Activated CD8-positive, alpha-beta memory T cell treated with anti-CD3 and anti-CD28 coated beads for 4 hours (primary cell): ENCODE results near the gene ELMO1.

Experiments
- DNase-seq, 2 donors: peaks; one replicate each; pipeline ENCODE4 v3.0.0-alpha.2; 2020; ENCODE audit warnings: low read depth in 2 of 2

The ELMO1 gene, protein sequence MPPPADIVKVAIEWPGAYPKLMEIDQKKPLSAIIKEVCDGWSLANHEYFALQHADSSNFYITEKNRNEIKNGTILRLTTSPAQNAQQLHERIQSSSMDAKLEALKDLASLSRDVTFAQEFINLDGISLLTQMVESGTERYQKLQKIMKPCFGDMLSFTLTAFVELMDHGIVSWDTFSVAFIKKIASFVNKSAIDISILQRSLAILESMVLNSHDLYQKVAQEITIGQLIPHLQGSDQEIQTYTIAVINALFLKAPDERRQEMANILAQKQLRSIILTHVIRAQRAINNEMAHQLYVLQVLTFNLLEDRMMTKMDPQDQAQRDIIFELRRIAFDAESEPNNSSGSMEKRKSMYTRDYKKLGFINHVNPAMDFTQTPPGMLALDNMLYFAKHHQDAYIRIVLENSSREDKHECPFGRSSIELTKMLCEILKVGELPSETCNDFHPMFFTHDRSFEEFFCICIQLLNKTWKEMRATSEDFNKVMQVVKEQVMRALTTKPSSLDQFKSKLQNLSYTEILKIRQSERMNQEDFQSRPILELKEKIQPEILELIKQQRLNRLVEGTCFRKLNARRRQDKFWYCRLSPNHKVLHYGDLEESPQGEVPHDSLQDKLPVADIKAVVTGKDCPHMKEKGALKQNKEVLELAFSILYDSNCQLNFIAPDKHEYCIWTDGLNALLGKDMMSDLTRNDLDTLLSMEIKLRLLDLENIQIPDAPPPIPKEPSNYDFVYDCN

DNA sequence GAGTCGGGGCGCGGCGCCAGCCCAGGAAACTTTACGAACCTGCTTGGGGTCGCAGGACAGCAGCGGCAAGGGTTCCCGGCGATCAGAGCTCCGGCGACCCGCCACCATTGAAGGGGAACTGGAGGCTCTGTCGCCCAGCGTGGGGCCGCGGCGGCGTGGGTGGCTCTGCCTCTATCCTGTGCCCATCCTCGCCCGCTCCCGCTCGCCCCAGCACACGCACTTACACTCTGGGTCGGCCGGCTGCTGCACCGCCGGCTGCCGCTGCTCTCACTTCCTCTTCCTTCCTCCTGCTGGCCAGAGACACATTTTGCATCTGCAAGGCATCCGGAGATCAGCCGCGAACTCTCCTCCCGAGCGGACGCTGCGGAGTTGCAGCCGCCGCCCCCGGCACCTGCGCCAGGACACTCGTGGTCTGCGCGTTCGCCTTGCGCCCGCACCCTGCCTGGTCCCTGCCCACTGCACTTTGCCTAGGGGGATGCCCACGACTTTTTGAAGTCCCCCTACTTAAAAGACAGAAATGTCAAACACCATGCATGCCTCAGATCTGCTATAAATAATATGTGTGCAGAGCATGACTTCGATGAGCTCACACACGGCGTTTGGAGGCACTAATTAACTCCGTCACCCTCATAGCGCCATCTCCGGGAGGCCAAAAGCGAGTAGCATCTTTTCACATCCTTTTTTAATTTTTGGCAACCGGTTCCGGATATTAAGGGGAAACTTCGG, at the start of gene ELMO1:
ELMO1 (minus strand) TSS at position 229 of the 726 bp plus-strand sequence. CDS start 106,174 bp downstream, outside the sequence.
- peak; percentile 39 to 44 for DNase-seq

- no peak for DNase-seq
Measured at GRCh38 chr7:37497576-37497975, 48.9 kb upstream of the ELMO1 start.

DNA sequence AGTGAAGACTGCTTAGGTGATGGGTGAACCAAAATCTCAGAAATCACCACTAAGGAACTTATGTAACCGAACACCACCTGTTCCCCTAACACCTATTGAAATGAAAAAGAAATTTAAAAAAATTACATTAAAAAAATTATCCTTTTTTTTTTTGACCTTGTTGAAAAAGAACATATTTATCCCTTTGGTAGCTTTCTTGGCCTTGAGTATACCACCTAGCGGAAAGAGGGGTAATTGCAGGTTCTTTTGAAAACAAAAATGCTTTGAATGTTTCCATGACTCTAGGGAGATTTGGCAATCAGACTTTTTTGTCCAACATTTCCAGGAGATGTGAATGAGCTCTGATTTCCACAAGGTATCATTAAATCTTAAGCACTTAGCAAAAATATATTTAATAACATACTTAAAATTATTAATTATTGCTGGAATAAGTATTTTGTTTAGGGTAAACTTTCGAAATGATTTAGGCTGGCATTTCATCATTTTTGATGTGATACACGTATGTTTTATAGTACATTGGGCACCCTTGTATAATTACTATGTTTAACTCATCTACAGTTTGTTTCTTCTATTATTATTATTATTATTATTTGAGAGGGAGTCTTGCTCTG, 47.0 kb upstream of the ELMO1 start:
- DNase-seq = no peak

DNA sequence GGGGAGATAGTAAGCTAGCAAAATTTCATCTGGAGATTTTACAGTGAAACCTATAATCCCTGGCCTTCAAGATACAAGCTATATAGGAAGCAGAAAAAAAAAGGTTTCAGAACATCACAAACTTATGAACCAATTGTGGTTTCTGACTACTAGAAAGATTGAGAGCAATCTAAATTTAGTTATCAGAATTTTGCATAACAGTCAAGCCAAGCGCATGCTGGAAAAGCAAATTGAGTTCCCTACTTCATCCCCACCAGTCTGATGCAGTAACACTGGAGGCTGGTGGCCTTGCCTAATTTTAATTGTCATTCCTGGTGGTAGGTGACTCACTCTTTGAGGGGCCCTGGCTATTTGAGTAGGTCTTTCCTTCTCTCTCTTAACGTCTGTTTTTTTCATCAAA, 46.3 kb upstream of the ELMO1 start:
- DNase-seq = no peak

- no peak for DNase-seq
Measured at GRCh38 chr7:37493810-37494209, 45.1 kb upstream of the ELMO1 start.

DNA sequence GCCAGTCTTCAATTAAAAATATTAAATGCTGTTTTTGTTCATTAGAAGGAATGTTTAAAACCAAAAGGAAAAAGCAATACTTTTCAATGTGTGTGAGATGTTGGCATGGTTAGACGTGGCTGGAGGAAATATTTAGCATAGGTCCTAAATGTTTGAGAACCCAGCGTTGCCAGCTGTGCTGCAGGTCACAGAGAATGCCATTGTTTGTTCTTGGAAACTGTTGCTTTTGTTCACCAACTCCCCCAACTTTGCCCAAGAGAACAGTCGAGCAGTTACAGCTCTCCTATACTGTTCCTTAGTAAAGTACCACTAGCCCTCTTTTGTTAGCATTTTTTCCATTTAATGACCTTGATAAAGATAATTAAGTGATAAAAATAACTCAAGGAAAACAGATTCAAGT, 44.5 kb upstream of the ELMO1 start:
- no peak for DNase-seq

DNA sequence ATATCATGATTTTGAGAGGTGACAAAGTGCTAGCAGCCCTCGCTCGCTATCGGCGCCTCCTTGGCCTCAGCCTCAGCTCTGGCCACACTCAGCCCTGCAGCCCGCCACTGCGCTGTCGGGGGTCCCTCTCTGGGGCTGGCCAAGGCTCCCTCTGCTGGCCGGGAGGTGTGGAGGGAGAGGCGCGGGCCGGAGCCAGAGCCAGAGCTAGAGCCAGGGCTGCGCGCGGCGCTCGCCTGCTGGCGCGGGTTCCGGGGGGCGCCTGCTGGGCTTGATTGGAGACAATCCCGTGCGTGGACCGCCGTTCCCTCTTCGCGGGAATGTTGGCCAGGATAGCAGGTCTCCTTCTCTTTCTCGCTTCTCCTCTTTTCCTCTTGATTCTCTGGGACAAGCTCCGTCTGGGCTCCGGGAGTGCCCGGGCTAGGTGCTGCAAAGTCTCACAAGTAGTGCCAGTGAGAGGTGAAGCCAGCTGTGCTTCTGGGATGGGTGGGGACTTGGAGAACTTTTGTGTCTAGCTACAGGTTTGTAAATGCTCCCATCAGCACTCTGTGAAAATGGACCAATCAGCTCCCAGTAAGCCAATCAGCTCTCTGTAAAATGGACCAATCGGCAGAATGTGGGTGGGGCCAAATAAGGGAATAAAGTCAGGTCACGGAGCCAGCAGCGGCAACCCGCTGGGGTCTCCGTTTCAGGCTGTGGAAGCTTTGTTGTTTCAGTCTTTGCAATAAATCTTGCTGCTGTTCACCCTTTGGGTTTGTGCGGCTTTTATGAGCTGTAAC, 43.4 kb upstream of the ELMO1 start:
- DNase-seq = no peak

DNA sequence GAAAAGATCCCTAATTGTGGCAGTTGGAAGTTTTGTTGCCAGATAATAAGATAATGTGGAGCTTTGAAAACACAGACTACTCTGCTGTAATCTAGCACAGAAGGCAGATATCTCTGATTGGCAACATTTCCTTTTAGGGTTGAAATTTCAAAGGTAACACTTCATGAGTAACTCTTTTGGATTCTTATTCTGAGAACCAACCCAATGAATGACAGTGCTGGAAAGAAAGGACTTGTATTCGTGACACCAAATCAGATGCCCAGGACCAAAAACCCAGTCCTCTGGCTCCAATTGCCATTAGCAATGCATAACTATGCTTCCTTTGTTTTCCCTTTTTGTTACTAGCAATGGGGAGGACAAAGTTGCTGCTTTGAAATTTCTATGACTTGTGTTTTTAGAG, 41.0 kb upstream of the ELMO1 start:
- no peak for DNase-seq

DNA sequence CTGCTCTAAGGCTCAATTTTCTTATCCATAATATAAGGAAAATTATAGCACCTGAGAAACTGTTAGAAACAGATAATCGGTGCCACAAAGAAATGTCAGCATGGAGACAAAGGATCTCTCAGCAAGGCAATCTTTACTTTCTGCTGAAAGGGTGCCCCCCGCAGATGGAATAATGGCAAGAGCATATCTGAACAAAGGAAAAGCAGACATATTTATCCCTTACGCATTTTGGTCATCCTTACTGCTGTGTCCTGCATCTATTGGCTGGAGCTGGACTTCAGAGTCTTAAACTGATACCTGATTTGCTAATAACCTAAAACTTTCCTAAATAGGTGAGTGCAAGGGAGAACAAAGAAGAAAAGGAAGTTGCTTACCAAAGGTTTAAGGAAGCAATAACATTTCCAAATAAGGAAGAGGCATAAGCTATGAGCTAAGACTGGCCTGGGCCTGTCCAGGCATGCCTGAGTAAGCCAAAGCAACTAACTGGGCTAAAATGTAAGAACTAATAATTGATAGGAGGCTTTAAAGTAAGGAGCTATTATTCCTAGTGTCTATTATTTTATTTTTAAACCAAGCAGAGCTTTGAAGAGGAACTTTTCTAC, 39.6 kb upstream of the ELMO1 start:
- no peak for DNase-seq

DNA sequence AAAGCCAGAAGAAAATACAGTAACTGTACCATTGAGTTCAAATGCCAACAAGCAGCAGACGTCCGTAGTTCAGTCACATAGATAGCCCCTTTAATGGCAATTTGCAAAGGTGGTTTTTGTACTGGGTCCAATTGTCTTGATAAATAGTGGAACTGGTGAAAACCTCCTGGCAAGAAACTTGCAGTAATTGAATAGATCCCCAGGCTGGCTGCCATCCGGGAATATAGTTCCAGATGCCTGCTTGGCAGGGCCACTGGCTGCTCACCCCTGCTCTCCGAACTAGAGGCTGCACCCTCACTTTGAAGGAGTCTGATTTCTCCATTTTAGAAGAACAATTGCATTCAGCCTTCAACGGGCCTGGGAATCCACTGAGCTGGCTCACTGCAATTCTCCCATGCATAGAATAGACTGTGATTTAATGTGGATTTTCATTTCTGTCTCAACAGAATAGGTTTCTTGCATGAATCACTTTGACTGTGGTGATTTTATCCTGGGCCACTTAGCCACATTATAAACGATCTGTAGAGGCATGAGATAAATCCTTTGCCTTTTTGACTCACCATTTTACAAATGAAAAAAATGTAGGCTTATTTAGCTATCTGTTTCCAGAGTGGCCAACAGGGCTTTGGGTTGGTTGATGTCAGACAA, 35.9 kb upstream of the ELMO1 start:
- DNase-seq = no peak

- DNase-seq = no peak
Measured at GRCh38 chr7:37483627-37484026, 35.0 kb upstream of the ELMO1 start.

DNA sequence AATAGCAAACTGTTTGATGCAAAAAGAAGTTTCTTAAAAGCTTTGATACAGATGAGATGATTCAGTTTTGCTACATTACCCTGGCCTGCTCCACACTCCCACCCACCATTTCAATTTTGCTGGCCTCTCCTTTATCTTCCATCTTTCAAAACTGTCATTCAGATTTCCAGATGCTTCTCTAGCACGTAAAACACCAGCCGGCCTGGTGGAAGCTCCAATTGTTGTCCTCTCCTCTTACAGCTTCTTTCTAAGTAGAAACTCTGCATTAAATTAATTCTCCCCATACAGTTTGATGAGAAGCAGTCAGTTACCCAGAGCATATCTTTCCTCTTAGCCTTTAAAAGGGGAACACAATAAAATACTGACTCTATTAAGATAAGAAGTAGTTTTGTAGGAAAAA, 34.3 kb upstream of the ELMO1 start:
- DNase-seq = no peak

DNA sequence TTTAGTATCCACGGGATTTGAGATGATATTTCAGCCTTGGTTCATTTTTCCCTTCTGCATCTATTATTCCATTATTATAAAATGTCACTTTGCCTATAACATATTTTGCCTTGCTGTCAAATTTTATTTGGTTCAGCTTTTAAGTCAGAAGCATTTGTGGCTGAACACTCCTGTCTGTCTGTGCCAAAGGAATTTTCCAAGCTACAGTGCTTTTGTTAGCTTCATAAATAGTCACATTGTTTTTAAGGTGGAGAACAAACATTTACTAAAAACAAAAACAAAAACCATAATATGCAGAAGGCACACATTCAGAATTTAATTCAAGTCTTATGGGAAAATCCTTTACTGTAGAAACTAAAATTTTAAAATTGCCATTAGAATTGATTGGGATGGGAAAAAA, 33.8 kb upstream of the ELMO1 start:
- DNase-seq = no peak

GRCh38 chr7:37481722-37482288, 33.1 kb upstream of the ELMO1 start:
- DNase-seq = no peak

- no peak for DNase-seq
Measured at GRCh38 chr7:37481154-37481553, 32.5 kb upstream of the ELMO1 start.

- no peak for DNase-seq
Measured at GRCh38 chr7:37480041-37481031, 31.7 kb upstream of the ELMO1 start.

GRCh38 chr7:37476881-37477450, 28.3 kb upstream of the ELMO1 start:
- no peak for DNase-seq

DNA sequence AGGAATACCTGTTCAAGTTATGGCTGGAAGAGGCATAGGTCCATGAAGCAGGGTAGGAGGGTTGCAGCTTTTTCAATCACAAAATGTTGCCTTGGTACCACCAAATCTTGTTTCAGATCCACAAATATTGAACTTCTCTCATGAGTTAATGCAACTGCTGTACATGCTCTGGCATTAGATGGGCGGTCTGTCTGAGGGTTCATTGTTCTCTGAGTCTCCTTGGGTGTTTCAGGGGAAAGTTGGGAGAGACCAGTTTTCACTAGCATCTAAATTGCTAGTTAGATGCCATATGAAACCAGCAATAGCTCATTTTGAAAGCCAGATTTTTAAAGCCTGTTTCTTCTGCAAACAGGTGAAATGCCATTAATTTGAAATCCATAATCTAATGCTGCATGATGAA, 27.8 kb upstream of the ELMO1 start:
- no peak for DNase-seq
